Femur (tissue), 1 donor: ENCODE results near the gene MT1HL1.

ENCODE experiments used
- DNase-seq: peaks from one replicate; pipeline ENCODE4 v3.0.0-alpha.2; 2017

MT1HL1 gene

DNA sequence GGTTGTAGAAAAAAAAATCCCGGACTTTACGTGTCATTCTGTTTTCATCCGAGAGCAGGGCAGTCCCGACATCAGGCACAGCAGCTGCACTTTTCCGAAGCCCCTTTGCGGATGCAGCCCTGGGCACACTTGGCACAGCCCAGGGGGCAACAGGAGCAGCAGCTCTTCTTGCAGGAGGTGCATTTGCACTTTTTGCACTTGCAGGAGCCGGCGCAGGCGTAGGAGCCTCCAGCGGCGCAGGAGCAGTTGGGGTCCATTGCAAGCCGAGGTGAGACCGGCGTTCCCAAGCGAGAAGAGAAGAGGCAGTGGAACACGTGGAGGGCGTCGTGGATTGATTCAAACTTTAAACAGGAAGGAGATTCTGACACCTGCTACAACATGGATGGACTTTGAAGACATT lies at the start of gene MT1HL1:
Gene MT1HL1 (minus strand): TSS at position 326 of the 400 bp plus-strand sequence. CDS start 69 bp downstream, at position 257.
- no peak for DNase-seq

DNA sequence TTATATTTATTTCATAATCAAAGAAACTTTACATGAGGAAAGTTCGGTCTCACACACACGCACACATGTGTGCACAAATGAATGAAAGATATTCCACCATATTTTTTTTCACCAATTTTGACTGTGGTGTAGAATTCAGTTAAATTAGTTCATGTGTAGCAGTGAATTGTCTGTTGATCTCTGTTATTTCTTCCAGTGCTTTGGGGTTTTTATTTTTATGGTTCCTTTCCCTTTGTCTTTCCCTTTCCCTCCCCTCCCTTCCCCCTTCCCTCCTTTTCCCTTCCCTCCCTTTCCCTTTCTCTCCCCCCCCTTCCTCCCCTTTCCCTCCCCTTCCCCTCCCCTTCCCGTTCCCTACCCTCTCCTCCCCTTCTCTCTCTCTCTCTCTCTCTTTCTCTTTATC lies 46.7 kb upstream of the MT1HL1 start:
- DNase-seq: no peak

DNA sequence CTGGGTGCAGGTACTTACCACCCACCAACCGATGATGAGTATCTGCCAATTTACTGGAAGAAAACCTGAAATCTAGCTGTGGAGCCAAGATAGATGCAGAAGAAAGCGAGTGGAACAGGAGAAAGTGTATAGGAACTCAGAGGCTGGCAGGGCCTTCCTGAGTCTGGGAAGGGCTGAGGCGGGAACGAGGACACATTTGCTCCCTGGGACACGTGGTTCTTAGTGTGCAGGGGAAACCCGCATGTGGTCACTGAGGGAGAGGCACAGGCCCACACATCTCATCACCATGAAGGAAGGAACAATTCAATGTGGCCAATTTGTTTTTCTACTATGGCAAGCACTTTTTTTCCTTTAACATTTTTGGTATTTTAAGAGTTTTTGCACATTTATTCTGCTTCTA lies 45.9 kb upstream of the MT1HL1 start:
- DNase-seq: no peak

DNA sequence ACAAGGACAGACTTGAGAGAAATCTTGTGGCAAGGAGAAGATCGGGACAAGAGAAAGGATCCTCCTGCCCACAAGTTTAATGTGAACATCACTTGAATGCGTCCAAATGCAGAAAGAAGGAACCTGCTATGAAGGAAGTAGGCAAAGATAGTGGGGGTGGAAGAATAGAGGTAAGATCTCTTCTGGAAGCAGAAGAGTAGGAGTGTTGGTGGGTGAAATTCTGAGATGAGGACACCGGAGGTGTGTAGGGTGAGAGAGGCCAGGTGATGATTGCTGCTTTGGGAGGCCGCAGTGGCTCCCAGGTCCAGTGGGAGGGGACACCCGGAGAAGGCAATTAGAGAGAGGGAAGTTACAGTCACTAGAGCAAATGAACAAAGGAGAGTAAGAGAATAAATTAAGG lies 44.6 kb upstream of the MT1HL1 start:
- no peak for DNase-seq

DNA sequence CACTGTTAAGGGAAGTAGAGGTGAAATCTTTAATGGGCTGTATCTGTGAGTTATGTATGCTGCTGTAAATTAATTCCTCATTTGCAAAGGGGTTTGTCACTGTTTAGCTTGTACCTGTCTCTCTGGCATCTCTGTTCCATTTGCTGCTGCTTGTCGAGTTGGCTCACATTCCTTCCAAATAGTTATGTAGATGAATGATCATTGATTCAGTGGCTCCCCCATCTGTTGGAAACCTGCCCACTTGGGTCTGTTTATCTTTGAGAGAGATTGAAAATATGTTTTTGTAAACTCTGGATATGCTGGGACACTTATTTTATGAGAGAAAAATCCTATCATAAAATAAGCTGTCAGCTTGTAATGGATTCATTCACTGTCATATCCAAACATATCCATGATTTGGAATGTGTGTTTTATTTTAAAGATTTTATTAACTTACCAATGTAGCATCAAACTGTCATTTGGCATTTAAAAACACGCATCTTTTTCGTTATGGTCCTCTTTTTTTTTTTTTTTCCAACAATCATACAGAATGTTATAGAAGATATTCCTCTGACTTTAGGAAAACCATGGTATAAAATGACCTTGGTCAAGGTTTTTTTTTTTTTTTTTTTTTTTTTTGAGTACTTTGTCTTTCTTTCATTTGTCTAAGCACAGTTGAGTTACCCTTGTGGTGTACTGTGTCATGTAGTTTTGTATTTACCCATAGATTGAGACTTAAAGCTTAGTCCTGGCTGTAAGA lies 41.2 kb upstream of the MT1HL1 start:
- no peak for DNase-seq

DNA sequence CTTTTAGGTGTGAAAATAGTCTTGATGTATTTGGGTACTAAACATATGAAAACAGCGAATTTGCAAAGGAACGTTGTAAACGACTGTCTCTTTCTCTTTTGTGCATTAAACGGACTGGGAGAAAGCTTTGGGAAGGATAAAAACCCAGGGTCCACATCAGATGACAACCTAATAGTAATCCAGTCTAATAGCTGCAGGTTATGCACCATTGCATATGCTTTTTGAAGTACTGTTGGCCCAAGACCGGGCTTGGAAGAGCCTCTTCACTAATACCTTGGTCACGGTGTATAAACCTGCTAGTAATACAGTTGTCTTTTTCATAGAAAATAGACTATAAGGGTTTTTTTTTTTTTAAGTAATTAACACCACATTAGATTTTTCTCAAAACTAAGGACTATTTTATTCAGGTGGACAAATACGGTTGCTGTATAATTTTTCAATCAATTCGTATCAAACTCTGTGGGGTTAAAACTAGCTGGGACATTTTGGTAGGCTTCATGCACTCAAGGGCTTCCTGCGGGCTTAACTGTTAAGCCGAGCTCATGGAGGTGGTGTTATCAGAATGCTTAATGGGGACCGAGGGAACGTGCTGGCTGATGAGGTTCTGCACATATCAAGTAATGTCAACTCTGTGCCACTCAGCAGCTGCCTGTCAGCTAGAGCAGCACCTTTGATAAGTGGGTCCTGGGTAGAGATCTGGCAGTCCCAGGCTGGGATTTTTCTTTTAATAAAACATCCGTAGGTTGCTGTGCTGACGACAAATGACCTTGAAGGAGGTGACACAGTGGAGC lies 39.8 kb upstream of the MT1HL1 start:
- DNase-seq: no peak

DNA sequence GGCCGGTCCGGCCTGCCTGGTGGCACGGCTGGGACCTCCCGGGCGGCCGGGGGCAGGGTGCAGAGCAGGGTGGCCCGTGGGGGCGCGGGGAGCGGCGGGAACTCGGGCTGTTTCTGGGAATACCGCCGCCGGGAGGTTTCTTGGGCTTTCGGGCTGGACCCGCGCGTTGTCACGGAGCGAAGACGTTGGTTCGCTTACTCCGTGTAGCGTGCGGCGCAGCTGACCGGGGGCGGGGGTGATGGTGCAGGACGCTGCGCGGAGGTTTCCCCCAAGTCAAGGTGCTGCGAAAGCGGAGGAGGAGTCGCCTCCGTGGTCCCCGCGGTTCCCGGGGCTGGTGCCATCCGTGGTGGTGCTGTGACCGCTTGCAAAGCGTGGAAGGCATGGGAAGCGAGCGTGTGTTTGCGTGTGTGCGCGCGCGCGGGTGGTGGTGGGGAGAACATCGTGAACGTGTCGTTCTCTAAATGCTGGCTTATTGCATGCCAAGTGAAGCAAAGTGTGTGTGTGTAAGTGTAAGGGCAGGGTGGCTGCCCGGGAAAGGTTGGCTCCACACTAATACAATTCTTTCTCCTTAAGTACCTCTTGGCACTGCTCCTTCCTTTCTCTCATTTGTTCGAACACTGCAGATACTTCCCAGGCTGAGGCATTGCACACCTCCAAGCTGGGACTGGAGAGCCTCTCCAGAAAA lies 38.8 kb upstream of the MT1HL1 start:
- no peak for DNase-seq

DNA sequence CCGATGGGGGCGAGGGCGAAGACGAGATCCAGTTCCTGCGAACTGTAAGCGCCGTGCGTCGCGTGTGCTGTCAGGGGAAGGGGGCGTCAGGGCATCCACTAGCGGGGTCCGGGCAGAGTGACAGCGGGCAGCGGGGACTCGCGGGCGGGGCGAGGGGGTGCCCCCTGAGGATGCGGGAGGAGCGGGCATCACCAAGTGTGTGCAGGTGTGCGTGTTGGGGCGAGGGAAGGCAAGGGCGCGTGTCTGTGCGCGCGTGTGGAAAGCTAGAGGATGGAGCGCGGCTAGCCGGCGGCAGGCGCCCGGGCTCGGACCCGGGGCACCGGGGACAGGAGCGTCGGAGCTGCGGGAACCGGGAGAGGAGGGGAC lies 38.3 kb upstream of the MT1HL1 start:
- DNase-seq: no peak

DNA sequence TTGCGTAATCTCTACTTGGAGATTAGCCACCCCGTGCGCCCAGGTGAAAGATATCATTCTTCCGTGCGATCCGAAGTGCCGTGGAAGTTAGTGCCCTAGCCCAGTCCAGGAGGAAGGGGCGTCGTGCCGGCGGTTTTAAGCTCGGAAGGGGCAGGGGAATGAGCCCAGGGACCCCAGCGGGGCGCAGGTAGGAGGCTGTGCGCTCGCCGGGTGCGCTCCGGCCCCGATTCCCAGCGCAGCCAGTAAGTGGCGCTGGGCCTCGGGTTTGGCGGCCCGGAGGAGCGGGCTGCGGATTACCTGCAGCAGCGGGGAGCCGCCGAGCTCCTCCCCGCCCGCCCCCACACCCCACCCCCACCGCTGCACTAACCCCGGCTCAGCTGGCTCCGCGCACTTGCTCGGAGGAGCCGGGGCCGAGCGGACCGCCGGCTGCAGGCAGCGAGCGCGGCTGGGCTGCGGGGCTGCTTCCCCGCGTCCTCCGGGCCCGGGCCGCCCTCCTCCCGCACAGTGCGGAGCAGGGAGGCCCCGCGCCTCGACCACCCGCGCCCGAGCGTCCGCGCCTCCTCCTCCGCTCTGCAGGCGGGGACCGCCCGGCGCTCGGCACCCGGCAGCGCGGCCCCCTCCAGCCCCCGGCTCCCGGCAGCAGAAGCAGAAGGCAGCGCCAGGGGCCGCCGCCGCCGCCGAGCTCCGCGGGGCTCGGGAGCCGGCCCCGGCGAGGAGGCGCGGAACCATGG lies 37.7 kb upstream of the MT1HL1 start, which contains the start of gene RYR2:
Gene RYR2 (plus strand): TSS at position 390 of the 731 bp plus-strand sequence. CDS start 338 bp downstream, at position 728.
- DNase-seq: peak; percentile 43

DNA sequence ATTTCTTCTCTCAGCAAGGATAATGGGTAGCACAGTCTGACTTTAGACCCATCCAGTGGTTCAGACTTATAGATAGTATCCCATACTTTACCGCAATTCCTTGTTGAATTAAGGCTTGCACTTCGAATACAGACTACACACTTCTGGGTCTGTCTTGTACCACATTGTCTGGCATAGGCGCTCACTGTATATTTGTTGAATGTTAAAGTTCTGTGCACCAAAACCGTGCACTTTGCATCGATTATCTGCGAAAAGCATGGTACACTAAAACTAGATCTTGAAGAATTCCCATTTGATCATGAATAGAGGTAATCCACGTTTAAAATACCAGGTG lies 37.2 kb upstream of the MT1HL1 start:
- no peak for DNase-seq

DNA sequence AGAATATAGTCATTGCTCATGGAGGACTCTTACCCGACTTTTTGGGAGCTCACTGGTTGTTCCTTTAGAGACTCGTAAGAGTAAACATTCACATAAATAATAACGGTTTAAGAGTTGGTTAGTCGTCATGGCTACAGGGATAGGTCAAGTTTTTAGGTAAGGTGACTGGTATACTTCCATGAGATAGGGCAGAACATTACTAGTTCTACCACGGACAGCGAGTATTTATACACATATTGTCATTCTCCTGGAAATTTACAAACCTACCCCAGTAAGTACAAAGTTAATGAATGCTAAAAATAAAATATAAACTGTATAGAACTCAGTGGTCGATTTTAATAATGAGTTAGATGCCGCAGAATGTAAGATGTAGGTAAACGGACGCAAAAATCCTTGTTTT lies 36.6 kb upstream of the MT1HL1 start:
- no peak for DNase-seq

DNA sequence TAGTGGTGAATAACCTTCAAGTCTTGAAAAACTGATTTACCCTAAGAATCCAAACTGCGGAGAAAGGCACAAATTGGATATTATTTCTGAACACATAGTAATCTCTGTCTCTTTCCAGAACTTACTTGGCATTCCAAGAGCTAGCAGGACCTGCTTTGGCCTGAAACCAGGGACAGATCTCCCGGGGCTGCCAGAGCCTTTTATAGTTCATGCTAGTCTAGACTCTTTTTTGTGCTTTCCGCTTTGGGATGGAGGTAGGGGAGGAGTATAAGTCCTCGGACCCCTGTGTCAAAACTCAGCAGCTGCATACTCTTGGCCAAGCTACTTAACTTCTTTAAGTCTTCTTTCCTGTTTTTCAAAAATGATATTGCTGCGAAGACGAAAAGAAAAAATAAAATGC lies 34.0 kb upstream of the MT1HL1 start:
- no peak for DNase-seq

DNA sequence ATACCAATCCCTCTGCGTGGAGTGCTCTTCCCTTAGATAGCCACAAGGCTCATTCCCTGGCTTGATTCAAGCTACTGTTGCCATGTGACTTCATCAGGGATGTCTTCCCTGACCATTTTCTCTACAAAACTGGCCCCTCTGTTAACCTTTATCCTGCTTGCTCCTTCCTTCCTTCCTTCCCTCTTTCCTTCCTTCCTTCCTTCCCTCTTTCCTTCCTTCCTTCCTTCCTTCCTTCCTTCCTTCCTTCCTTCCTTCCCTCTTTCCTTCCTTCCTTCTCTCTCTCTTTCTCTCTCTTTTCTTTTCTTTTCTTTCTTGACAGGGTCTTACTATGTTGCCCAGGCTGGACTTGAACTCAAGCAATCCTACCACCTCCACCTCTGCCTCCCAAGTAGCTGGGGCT lies 31.5 kb upstream of the MT1HL1 start:
- no peak for DNase-seq

DNA sequence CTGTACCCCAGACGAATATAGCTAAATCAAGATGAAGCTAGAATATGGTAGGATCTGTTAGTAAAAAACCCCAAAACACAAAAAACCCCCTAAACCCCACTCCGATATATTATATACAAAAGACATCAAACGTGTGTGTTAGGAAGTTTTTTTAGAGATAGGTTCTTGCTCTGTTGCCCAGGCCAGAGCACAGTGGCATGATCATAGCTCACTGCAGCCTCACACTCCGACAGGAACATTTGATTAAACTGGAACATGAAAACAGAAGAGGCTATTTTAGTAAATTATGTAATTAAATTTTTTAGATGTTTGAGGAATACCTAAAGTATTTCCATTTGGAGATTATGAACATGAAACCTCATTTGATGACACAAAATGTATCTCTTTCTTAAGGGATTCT lies 29.6 kb upstream of the MT1HL1 start:
- DNase-seq: no peak

DNA sequence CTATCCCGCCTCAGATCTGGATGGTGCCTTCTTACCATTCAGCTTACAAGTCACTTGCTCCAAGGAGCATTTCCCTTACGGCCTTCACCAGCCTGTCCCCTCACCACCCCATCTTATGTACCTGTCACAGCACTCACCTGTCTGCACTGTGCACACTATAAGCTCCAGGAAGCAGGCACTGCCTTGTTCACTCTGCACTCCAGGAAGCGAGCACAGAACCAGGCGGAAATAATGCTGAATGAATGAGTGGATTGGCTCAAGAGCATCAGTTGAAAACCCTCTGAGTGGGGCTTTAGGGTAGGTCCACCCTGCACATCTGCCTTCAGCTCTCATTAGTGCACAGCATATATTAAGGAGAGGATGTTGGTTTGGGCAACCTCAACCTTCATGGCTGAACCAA lies 28.8 kb upstream of the MT1HL1 start:
- no peak for DNase-seq

DNA sequence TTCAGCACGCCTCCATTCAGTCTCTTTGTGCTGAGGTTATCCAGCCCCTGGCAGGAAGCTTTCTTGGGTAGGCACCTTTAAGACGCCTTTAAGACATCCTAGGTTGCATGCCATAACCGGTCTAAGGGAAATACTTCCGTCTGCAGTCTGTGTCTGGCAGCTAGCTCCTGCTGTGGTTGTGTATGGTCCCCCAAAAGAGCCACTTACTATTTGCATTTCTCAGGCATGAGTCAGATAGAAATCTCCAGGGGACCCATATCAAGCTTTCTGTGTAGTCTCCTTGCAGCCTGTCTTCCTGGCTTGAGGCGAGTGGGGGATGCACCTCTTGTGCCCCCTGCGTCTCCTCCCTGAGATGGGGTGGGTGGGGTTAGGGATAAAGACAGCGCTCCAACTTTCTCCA lies 27.8 kb upstream of the MT1HL1 start:
- no peak for DNase-seq

DNA sequence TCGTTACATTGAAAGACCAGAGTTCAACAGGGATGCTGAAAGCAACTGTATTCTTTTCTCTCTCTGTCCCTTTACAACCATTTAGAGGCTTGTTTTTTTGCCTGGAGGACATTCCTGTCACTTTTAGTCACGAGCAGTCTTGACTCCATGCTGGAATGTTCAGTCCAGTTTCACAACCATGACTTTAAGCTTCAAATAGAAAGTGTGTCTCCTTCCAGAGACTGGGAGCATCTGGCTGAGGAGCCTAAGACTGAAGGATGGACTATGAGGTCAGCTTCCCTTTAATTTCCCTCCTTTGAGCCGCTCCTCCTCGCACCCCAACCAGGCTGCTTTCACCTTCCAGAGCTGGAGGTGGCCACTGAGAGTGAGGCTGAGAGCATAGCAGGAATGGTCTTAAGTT lies 27.2 kb upstream of the MT1HL1 start:
- no peak for DNase-seq

DNA sequence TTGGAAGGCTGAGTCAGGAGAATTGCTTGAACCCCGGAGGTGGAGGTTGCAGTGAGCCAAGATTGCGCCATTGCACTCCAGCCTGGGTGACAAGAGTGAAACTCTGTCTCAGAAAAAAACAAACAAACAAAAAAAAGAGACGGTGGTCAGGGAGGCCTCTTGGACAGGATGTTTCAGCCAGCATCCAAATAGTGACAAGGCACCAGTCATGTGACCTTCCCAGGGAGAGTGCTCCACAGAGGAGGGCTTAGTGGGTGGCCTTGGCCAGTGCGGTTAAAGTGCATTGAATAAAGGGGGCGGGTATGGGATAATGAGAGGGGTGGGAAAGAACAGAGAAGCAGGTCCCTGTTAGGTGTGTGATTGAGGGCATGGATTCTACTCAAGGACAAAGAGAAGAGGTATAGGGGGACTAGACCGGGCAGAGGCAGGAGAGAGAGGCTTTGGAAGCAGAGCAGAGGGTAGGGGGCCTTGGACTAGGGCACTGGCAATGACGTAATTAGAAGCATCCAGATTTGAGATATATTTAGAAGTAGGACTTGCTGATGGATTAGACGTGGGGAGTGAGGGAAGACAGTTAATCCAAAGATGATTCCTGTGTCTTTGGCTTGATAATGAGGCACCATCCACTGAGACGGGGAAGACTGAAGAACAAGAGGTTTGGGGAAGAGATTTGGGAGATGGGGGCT lies 25.8 kb upstream of the MT1HL1 start:
- no peak for DNase-seq

DNA sequence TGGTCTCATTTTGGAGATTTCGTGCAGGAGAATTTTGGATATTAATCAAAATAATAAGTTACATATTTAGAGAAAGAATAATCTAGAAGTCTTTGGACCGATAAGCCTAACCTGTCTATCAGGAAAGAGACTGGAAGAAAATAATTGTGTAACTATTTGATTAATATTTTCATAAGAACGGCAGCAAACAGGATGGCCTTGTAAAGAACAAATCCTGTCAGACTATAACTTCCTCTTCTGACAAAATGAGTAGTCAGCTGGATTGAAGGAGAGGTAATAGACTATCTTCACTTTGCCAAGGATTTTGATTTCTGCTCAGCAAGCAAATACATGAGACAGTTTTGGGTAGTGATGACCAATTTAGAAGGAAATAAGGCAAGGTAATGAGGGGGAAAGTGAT lies 25.0 kb upstream of the MT1HL1 start:
- DNase-seq: no peak

DNA sequence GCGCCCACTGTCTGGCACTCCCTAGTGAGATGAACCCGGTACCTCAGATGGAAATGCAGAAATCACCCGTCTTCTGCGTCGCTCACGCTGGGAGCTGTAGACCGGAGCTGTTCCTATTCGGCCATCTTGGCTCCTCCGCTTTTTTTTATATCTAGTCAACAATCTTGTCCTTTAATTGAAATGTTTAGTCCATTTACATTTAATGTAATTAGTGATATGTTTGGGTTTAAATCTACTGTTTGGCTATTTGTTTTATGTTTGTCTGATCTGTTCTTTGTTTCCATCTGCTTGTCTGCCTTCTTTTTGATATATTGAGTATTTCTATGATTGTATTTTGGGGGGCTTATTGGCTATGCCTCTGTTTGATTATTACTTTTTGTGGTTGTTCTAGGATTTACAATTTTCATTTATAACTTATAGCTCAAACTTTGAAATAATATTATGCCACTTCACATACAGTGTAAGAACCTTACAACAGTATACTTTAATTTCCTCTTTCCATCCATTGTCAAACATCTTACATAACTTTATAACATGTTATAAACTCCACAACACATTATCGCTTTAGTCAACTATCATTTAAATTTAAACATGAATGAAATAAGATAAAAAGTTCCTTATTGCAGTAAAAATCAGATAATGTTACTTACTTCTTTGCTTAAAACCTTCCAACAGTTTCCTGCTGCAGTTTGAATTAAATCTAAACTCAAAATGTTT lies 21.3 kb upstream of the MT1HL1 start:
- no peak for DNase-seq

DNA sequence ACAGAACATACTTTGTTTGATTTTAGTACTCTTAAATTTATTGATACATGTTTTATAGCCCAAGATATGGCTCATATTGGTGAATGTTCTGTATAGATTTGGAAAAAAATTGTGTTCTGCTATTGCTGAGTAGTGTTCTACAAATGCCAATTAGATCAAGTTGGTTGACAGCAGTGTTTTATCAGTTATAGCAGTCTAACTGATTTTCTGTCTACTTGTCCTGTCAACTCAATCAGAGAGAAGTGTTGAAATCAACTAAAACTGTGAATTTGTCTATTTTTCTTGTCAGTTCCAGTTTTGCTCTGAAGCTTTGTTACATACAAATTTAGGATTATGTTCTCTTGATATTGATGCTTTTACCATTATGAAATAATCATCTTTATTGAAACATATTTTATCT lies 14.7 kb upstream of the MT1HL1 start:
- no peak for DNase-seq

DNA sequence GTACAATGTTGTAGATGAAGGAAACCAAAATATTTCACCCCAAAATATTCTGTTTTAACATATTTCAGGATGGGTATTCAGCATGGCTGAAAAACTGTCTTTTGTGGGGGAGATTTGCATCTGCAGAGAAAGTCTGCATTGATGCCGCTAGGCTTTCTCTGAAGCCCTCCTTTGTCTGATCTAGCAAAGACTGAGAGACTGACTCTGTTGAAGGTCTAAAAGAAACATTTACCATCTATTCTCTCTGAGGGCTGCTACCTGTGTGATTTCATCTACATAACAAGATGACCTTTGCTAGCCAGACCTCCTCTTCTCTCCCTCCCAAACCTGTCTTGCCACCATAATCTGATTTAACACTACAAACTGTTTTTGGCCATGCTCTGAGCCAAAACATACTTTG lies 12.4 kb upstream of the MT1HL1 start:
- DNase-seq: no peak
